Progenitor cell of endocrine pancreas (in vitro differentiated cells): ENCODE results near the gene COL9A3. TPM values are rescaled to one million over a fixed set of nuclear protein-coding genes. Genes with fewer than 3 reads are reported as not detected.

Experiments
- DNase-seq: peaks from one replicate; pipeline ENCODE4 v3.0.0; 2021; ENCODE audit warnings: low spot score; ENCODE audit not compliant: unreplicated experiment
- H3K27ac Mint-ChIP-seq: 2 replicates; pipeline ENCODE4 v1.8.0; 2021; ENCODE audit warnings: mild to moderate bottlenecking, moderate library complexity, mixed read lengths
- H3K27me3 Mint-ChIP-seq: 2 replicates; pipeline ENCODE4 v1.8.0; 2021; ENCODE audit warnings: mixed read lengths
- H3K36me3 Mint-ChIP-seq: 2 replicates; pipeline ENCODE4 v1.8.0; 2022; ENCODE audit warnings: mixed read lengths; ENCODE audit not compliant: insufficient read depth
- H3K4me1 Mint-ChIP-seq: 2 replicates; pipeline ENCODE4 v1.8.0; 2021; ENCODE audit warnings: low read depth, mixed read lengths
- H3K4me3 Mint-ChIP-seq: 2 replicates; pipeline ENCODE4 v1.8.0; 2021; ENCODE audit warnings: low read depth, mild to moderate bottlenecking, moderate library complexity, mixed read lengths
- H3K9me3 Mint-ChIP-seq: 2 replicates; pipeline ENCODE4 v1.8.0; 2021; ENCODE audit warnings: low read depth, mixed read lengths
- total RNA-seq: library from RNA; stranded (reverse); gene quantifications from 2 replicates; pipeline ENCODE4 v1.2.1, GENCODE V29; 2021
- TF ChIP-seq, protein P1 (sequence below): fragments of 200-600 bp; sonication (generic); IDR thresholded peaks from one replicate; pipeline ENCODE4 v1.5.0; 2021; ENCODE audit warnings: antibody characterized with exemption, mild to moderate bottlenecking; ENCODE audit not compliant: unreplicated experiment

Gene COL9A3
- total RNA-seq, 1 donor from 2014 or later: 81.5 TPM

DNA sequence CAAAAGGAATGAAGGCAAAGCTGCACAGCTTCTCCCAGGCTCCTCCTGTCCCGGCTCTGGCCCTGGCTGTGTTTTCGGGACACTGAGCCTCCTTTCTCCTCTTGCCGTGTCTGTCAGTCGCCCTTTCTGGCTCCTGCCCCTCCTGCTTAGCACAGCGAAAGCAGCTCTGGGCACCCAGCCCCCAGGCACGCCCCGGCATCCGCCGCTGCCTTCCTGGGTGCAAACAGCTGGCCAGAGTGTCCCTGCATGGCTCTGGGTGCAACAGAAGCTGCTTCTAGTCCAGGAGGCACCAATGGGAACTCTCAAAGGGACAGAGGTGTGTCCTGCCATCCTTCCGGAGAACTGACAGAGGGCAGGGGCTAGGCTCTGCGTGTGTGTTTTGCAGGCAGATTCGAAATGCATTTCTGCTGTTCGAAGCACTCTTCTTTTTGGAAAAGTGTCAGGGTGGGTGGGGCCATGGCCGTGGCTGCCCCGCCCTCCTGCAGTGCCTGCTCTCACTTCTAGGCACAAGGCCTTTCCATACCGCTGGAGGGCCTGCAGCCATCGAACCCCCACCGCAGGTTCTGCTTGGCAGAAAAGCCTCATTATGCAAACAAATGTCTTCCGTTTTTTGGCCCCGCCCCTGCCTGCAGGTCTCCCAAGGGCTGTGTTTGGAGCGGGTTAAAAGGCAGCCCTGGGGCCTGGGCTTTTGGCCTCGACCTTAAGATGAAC is 15.5 kb downstream of the COL9A3 start:
- H3K4me1 Mint-ChIP-seq: peaks cover 11% of the 10 kb centered on the region
- H3K4me3 Mint-ChIP-seq: no peak overlapping the region
- no peaks in the 10 kb centered on the region for H3K27me3 Mint-ChIP-seq
- H3K9me3 Mint-ChIP-seq: no peaks in the 10 kb centered on the region
- TF ChIP-seq, protein P1, sequence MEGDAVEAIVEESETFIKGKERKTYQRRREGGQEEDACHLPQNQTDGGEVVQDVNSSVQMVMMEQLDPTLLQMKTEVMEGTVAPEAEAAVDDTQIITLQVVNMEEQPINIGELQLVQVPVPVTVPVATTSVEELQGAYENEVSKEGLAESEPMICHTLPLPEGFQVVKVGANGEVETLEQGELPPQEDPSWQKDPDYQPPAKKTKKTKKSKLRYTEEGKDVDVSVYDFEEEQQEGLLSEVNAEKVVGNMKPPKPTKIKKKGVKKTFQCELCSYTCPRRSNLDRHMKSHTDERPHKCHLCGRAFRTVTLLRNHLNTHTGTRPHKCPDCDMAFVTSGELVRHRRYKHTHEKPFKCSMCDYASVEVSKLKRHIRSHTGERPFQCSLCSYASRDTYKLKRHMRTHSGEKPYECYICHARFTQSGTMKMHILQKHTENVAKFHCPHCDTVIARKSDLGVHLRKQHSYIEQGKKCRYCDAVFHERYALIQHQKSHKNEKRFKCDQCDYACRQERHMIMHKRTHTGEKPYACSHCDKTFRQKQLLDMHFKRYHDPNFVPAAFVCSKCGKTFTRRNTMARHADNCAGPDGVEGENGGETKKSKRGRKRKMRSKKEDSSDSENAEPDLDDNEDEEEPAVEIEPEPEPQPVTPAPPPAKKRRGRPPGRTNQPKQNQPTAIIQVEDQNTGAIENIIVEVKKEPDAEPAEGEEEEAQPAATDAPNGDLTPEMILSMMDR: no peak
- H3K36me3 Mint-ChIP-seq: peaks cover 4% of the 10 kb centered on the region
- no peak overlapping the region for H3K27ac Mint-ChIP-seq
- no peak for DNase-seq

DNA sequence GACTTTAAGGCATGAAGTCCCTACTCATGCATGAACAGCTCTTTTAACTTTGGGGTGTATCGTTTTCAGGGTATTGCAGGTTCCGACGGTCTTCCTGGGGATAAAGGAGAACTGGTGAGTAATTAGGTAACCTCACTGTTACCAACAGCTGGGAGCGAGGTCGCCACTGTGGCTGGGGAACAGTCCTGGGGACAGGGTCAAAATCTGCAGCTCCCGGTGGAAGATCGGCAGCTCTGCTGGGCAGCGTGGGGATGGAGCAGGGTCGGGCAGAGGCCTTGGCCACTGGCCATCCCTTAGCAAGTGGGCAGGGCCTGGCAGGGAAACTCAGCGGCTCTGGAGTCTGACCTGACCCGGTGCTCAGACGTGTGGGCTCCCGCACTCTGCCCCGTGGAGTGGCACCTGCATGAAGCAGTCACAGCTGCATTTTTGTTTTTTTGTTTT is 16.1 kb downstream of the COL9A3 start:
- H3K27me3 Mint-ChIP-seq: no peaks in the 10 kb centered on the region
- no peak overlapping the region for H3K27ac Mint-ChIP-seq
- peaks cover 11% of the 10 kb centered on the region for H3K4me1 Mint-ChIP-seq
- TF ChIP-seq, protein P1: no peak
- peaks cover 4% of the 10 kb centered on the region for H3K36me3 Mint-ChIP-seq
- DNase-seq: no peak
- H3K4me3 Mint-ChIP-seq: no peak overlapping the region
- no peaks in the 10 kb centered on the region for H3K9me3 Mint-ChIP-seq

DNA sequence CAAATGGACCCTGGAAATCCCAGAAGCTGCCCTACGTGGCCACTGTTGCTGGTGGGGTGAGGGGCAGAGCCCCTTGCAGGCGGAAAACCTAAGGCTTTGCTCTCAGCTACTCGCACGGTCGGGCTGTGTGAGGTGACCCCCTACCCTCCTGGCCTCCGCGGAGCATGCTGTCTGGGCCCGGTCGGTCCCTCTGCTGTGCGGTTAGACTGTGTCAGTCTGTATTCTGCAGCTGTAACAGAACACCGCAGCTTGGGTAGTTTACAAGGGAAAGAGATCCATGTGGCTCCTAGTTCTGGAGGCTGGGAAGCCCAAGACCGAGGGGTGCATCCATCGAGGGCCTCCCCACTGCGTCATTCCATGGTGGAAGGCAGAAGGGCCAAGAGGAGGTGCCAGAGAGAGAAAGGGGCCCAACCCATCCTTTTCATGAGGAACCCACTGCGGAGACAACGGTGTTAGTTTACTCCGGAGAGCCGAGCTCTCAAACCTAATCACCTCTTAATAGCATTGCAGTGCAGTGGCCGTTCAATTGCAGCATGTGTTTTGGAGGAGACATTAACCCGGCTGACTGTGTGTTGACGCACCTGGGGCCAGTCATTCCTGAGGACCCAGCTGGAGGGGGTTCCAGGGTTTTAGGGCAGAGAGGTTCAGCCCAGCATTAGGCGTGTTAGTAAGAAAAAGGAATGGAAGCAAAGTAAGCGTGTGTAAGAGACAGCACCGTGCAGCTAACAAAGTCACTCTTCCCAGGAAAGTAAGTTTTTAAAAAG is 18.3 kb downstream of the COL9A3 start:
- TF ChIP-seq, protein P1: no peak
- Mint-ChIP-seq H3K36me3 (peaks cover 4% of the 10 kb centered on the region), H3K9me3 (no peaks in the 10 kb centered on the region), H3K4me3 (no peak overlapping the region), H3K27me3 (no peaks in the 10 kb centered on the region), H3K27ac (no peak overlapping the region), H3K4me1 (peaks cover 11% of the 10 kb centered on the region)
- DNase-seq: no peak

DNA sequence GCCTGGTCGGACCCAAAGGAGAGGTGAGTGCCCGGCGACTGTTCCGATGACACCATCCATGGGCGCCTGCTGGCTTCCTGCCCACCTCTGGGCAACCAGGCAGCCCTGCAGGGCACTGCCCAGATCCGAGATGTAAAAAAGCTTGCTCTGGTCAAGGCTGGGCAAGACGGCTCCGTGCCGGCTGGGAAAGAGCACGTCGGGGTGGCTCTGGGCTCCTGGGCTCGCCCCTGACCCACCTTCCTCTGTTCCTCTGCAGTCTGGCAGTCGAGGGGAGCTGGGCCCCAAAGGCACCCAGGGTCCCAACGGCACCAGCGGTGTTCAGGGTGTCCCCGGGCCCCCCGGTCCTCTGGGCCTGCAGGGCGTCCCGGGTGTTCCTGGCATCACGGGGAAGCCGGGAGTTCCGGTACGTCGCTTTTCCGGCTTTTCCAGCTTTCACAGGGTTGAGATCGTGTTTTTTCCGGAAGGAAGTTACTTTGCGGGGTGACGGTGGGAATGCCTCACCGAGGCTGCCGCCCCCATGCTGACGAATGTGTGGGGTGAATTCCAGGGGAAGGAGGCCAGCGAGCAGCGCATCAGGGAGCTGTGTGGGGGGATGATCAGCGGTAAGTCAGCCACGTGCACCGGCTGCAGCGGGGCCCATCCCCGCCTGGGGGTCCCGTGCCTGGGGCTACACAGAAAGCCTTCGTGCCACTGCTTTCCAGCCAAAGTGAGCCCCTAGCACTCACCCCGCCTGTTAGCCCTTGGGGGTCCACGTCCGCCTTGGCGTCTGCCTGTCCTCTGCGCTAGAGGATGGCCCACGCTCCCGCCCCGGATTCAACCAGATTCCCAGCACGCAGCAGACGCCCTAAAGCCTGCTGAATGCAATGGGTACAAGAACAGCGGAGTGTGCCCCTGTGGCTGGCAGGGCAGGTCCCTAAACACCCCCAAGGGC is 19.3 kb downstream of the COL9A3 start:
- no peak overlapping the region for H3K27ac Mint-ChIP-seq
- H3K36me3 Mint-ChIP-seq: peaks cover 6% of the 10 kb centered on the region
- peaks cover 11% of the 10 kb centered on the region for H3K4me1 Mint-ChIP-seq
- no peaks in the 10 kb centered on the region for H3K27me3 Mint-ChIP-seq
- DNase-seq: no peak
- H3K9me3 Mint-ChIP-seq: no peaks in the 10 kb centered on the region
- H3K4me3 Mint-ChIP-seq: no peak overlapping the region
- TF ChIP-seq, protein P1: no peak

DNA sequence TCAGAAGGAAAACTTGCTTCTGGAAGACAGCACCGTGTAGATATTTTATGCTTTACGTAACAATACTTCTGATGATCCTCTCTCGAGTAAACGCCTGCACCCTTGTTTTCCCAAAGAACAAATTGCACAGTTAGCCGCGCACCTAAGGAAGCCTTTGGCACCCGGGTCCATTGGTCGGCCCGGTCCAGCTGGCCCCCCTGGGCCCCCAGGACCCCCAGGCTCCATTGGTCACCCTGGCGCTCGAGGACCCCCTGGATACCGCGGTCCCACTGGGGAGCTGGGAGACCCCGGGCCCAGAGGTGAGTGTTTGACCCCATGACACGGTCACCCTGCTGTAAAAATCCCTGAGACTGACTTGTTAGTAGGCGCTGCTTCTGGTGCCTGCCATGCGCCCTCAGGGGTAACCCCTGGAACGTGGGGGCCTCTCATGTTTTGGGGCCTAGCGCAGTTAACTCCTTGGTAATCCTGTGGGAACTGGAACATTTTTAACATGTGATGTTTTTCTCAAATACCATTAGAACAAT is 20.2 kb downstream of the COL9A3 start:
- TF ChIP-seq, protein P1: no peak
- no peak overlapping the region for H3K27ac Mint-ChIP-seq
- no peaks in the 10 kb centered on the region for H3K9me3 Mint-ChIP-seq
- DNase-seq: no peak
- no peaks in the 10 kb centered on the region for H3K27me3 Mint-ChIP-seq
- H3K36me3 Mint-ChIP-seq: peaks cover 6% of the 10 kb centered on the region
- H3K4me3 Mint-ChIP-seq: no peak overlapping the region
- H3K4me1 Mint-ChIP-seq: peaks cover 10% of the 10 kb centered on the region
